ENCODE data around the gene DNAJC5.

DNA sequence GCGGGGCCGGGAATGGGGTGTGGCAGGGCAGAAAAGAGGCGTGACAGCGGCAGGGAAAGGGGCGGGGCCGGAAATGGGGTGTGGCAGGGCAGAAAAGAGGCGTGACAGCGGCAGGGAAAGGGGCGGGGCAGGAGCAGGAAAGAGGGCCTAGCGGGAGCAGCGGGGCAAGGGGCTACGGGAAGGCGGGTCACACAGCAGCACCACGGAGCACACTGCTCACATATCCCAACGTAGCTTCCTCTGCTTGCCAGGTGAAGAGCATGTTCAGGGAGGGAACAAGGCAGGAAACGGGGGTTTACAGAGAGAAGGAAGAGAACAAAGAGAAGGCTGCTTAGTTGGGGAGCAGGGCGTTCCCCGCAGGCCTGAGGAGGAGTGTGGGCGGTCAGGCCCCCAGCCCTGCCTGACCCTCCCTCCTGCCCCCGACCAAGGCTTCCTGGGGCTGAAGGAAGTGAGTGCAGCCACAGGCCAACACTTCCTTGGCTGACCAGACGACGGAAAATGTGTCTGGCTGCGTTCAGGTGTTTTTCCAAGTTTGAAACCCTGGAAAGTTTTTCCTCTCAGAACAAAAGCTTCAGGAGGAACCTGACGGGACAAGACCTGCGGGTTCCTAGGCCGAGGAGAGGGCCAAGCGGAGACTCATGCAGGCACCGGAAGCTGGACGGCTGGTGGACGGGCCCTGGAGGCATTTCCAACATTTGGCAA is 47.5 kb downstream of the DNAJC5 start:
- TF ChIP-seq, protein P1, sequence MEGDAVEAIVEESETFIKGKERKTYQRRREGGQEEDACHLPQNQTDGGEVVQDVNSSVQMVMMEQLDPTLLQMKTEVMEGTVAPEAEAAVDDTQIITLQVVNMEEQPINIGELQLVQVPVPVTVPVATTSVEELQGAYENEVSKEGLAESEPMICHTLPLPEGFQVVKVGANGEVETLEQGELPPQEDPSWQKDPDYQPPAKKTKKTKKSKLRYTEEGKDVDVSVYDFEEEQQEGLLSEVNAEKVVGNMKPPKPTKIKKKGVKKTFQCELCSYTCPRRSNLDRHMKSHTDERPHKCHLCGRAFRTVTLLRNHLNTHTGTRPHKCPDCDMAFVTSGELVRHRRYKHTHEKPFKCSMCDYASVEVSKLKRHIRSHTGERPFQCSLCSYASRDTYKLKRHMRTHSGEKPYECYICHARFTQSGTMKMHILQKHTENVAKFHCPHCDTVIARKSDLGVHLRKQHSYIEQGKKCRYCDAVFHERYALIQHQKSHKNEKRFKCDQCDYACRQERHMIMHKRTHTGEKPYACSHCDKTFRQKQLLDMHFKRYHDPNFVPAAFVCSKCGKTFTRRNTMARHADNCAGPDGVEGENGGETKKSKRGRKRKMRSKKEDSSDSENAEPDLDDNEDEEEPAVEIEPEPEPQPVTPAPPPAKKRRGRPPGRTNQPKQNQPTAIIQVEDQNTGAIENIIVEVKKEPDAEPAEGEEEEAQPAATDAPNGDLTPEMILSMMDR (IDR thresholded peaks at IDR 0.05), result no peak
- TF ChIP-seq POLR2A (IDR thresholded peaks at IDR 0.05) (no peak), EP300 (IDR thresholded peaks at IDR 0.05) (no peak)

Data from ovary (tissue), 3 donors.